Renal cortex interstitium (tissue), 11 donors: ENCODE measurements around the gene MYO3A. TPM values are rescaled to one million over a fixed set of nuclear protein-coding genes. Genes with fewer than 3 reads are reported as not detected.
"Not testable (repeated sequence)": the region's sequence is repeated elsewhere in the genome, so short reads cannot be mapped to it uniquely, and the experiment has no call there.

Source experiments
- DNase-seq, 11 donors: peaks; one replicate each; pipeline ENCODE4 v3.0.0-alpha.2; 2013; ENCODE audit warnings: low read depth in 9 of 11, low spot score in 4 of 11; ENCODE audit errors: extremely low read depth in 1 of 11
- polyA plus RNA-seq, 3 donors: library from polyadenylated mRNA; unstranded; fragments of 120-200 nt; gene quantifications; one replicate each; pipeline ENCODE4 v1.2.1, GENCODE V29; 2013; ENCODE audit not compliant: insufficient read length in 3 of 3

Gene MYO3A
- polyA plus RNA-seq, 3 donors: 7.3 to 7.9 (median 7.5) TPM

- DNase-seq: no peak
Observed at GRCh38 chr10:25965584-25965983, 31.6 kb downstream of the MYO3A start.

GRCh38 chr10:25966844-25967243 is 32.8 kb downstream of the MYO3A start:
- DNase-seq: peak in 4 of 11 donors; percentile 1 to 18 (median 6)

- DNase-seq: no peak
Observed at GRCh38 chr10:25972631-25973030, 38.6 kb downstream of the MYO3A start.

- no peak for DNase-seq
Observed at GRCh38 chr10:25974897-25975459, 40.9 kb downstream of the MYO3A start.

GRCh38 chr10:25978771-25979170 is 44.7 kb downstream of the MYO3A start:
- no peak for DNase-seq

GRCh38 chr10:25982107-25982506 is 48.1 kb downstream of the MYO3A start:
- DNase-seq: no peak

- no peak for DNase-seq
Observed at GRCh38 chr10:25988583-25988982, 54.6 kb downstream of the MYO3A start.

GRCh38 chr10:25989951-25990350 is 55.9 kb downstream of the MYO3A start:
- DNase-seq: no peak

- no peak for DNase-seq
Observed at GRCh38 chr10:25999295-25999981, 65.4 kb downstream of the MYO3A start.

- DNase-seq: no peak
Observed at GRCh38 chr10:26000971-26001370, 66.9 kb downstream of the MYO3A start.

GRCh38 chr10:26002466-26002865 is 68.4 kb downstream of the MYO3A start:
- not testable (repeated sequence) for DNase-seq

GRCh38 chr10:26015092-26015491 is 81.1 kb downstream of the MYO3A start:
- DNase-seq: no peak

- DNase-seq: no peak
Observed at GRCh38 chr10:26022831-26023230, 88.8 kb downstream of the MYO3A start.

GRCh38 chr10:26024303-26024702 is 90.3 kb downstream of the MYO3A start:
- DNase-seq: no peak

GRCh38 chr10:26025523-26025922 is 91.5 kb downstream of the MYO3A start:
- no peak for DNase-seq

GRCh38 chr10:26029858-26030257 is 95.8 kb downstream of the MYO3A start:
- DNase-seq: no peak

- no peak for DNase-seq
Observed at GRCh38 chr10:26031300-26031699, 97.3 kb downstream of the MYO3A start.

GRCh38 chr10:26043469-26043868 is 109.4 kb downstream of the MYO3A start:
- no peak for DNase-seq

- DNase-seq: peak in 10 of 11 donors; percentile 6 to 39 (median 14)
Observed at GRCh38 chr10:26044141-26044749, 110.2 kb downstream of the MYO3A start.

- no peak for DNase-seq
Observed at GRCh38 chr10:26046073-26046700, 112.2 kb downstream of the MYO3A start.
